Aorta (tissue), 5 donors: ENCODE data around the gene CCDC85B. TPM values are rescaled to one million over a fixed set of nuclear protein-coding genes. Genes with fewer than 3 reads are reported as not detected.

Experiments used
- ATAC-seq: fragments of 200-7000 bp; cut with Tn5 transposase; one replicate; pipeline ENCODE4 v1.9.1; 2022; ENCODE audit warnings: moderate library complexity; ENCODE audit not compliant: low FRiP score
- DNase-seq, 2 donors: peaks; one replicate each; pipeline ENCODE4 v3.0.0-alpha.2; 2020
- H3K27ac ChIP-seq, 2 donors: one replicate each; pipeline ENCODE4 v1.5.1; 2013; ENCODE audit warnings: low read length in 2 of 2, mild to moderate bottlenecking in 2 of 2, moderate library complexity in 2 of 2, control low read depth in 1 of 2, inconsistent platforms in 1 of 2, low read depth in 1 of 2
- H3K27me3 ChIP-seq, 2 donors: one replicate each; pipeline ENCODE4 v1.6.1; 2013; ENCODE audit warnings: control low read depth in 1 of 2, low read length in 1 of 2, mild to moderate bottlenecking in 1 of 2, moderate library complexity in 1 of 2; ENCODE audit not compliant: insufficient read depth in 2 of 2, control insufficient read depth in 1 of 2
- H3K36me3 ChIP-seq, 2 donors: one replicate each; pipeline ENCODE4 v1.6.1; 2013; ENCODE audit warnings: control low read depth in 1 of 2, low read length in 1 of 2, mild to moderate bottlenecking in 1 of 2; ENCODE audit not compliant: insufficient read depth in 2 of 2, control insufficient read depth in 1 of 2
- H3K4me1 ChIP-seq, 2 donors: one replicate each; pipeline ENCODE4 v1.6.1; 2013; ENCODE audit warnings: low read length in 2 of 2, control low read depth in 1 of 2, mild to moderate bottlenecking in 1 of 2, moderate library complexity in 1 of 2; ENCODE audit not compliant: insufficient read depth in 2 of 2, control insufficient read depth in 1 of 2
- H3K4me3 ChIP-seq, 2 donors: one replicate each; pipeline ENCODE4 v1.5.1; 2013; ENCODE audit warnings: low read length in 2 of 2, control low read depth in 1 of 2, mild to moderate bottlenecking in 1 of 2
- H3K9me3 ChIP-seq: one replicate; pipeline ENCODE4 v1.6.1; 2013; ENCODE audit warnings: mild to moderate bottlenecking, low read length; ENCODE audit not compliant: control insufficient read depth
- WGBS, 2 donors: extraction: QIAGEN DNeasy Blood & Tissue Kit; methylation state at CpG; one replicate each; pipeline ENCODE4 v1.1.7; 2013; 5-methylcytosine and 5-hydroxymethylcytosine counted together
- intact Hi-C, 2 donors: fragments of 100-400 bp; cut with DNase I; formaldehyde crosslinking; loops; one replicate each; pipeline versions ENCODE4 v1.14.2 to v1.15.0; 2022
- polyA plus RNA-seq, 2 donors: library from polyadenylated mRNA; stranded (reverse); fragments of 200-250 nt; gene quantifications; one replicate each; pipeline ENCODE4 v1.2.3, GENCODE V29; 2013
- total RNA-seq, 2 donors: library from RNA; stranded (reverse); fragmentation: NEBNext Ultra II Directional; extraction: Animal tissue kit (Norgen Biotek cat#: 25700); gene quantifications; one replicate each; pipeline ENCODE4 v1.2.1, GENCODE V29; 2021
- donor health status: healthy with polysubstance abuse.
- donor health status: Bipolar disorder and iron deficiency.
- donor health status: DM: no; HTN: no; CAD: no.
- donor health status: DM: no; HTN: no; CAD: no.
- donor health status: DM: yes; HTN: yes; CAD: no.

CCDC85B gene
- total and polyA plus RNA-seq, 4 donors, result 23.9 to 72.8 (median 38.5) TPM

- H3K27ac ChIP-seq, result peak overlapping the region; percentile 45 to 91
- H3K9me3 ChIP-seq, result no peaks in the 10 kb centered on the region
- DNase-seq, result no peak
- peaks cover 0 to 1% of the 10 kb centered on the region in 2 donors for H3K4me1 ChIP-seq
- no peaks in the 10 kb centered on the region for H3K36me3 ChIP-seq
- no peaks in the 10 kb centered on the region for H3K27me3 ChIP-seq
- ATAC-seq, result no peak
- H3K4me3 ChIP-seq, result no peak overlapping the region
- WGBS, 2 donors, result 51 to 56% methylated on average over 7 of the region's 7 CpGs
- intact Hi-C loops, result no loop called here
Measured at GRCh38 chr11:65916391-65916790, 25.9 kb downstream of the CCDC85B start.

GRCh38 chr11:65917077-65917433 is 26.6 kb downstream of the CCDC85B start:
- H3K4me1 ChIP-seq, result peaks cover 0 to 1% of the 10 kb centered on the region in 2 donors
- H3K4me3 ChIP-seq, result no peak overlapping the region
- intact Hi-C loops, result no loop called here
- H3K27me3 ChIP-seq, result no peaks in the 10 kb centered on the region
- 88 to 100% methylated on average over 3 of the region's 3 CpGs for WGBS, 2 donors
- DNase-seq (no peak), ATAC-seq (no peak)
- no peaks in the 10 kb centered on the region for H3K9me3 ChIP-seq
- H3K27ac ChIP-seq, result peak overlapping the region; percentile 23 to 91
- H3K36me3 ChIP-seq, result no peaks in the 10 kb centered on the region

GRCh38 chr11:65917434-65918210 is 27.1 kb downstream of the CCDC85B start:
- Histone ChIP-seq H3K27ac (peak overlapping the region; percentile 83 to 91), H3K36me3 (no peaks in the 10 kb centered on the region), H3K9me3 (no peaks in the 10 kb centered on the region), H3K4me3 (peak overlapping the region; percentile 68 to 89), H3K4me1 (peaks cover 0 to 1% of the 10 kb centered on the region in 2 donors), H3K27me3 (no peaks in the 10 kb centered on the region)
- WGBS, 2 donors, result 58 to 59% methylated on average over 35 of the region's 35 CpGs
- ATAC-seq (no peak), DNase-seq (no peak)
- intact Hi-C loops, result loop anchor here in 1 of 2 donors (2.0 kb wide), 1 partner anchor 29 kb away; the partner anchor contains the start of gene FIBP

GRCh38 chr11:65918211-65919140 is 28.0 kb downstream of the CCDC85B start, which contains the start of gene C11orf68:
C11orf68 (minus strand) TSS chr11:65919062; CDS start chr11:65919031, 31 bp downstream.
- Histone ChIP-seq H3K36me3 (no peaks in the 10 kb centered on the region), H3K27ac (peak within 1 kb of the TSS; percentile 83 to 91), H3K4me3 (peak within 1 kb of the TSS; percentile 68 to 89), H3K9me3 (no peaks in the 10 kb centered on the region), H3K27me3 (no peaks in the 10 kb centered on the region), H3K4me1 (peaks cover 0 to 1% of the 10 kb centered on the region in 2 donors)
- DNase-seq, result peak in 1 of 2 donors; percentile 66
- no peak for ATAC-seq
- intact Hi-C loops, result loop anchor here in 1 of 2 donors (1.0 to 2.0 kb wide), 3 partner anchors 30 to 60 kb away; partner anchors contain the start of genes CFL1, FIBP and SART1
- 3 to 4% methylated on average over 71 to 77 of the region's 77 CpGs for WGBS, 2 donors

- peak; percentile 99 to 100 for DNase-seq
- ATAC-seq, result peak; percentile 95
- H3K27ac ChIP-seq, result peak within 1 kb of the TSS; percentile 83 to 91
- no peaks in the 10 kb centered on the region for H3K36me3 ChIP-seq
- no peaks in the 10 kb centered on the region for H3K27me3 ChIP-seq
- WGBS, 2 donors, result 1 to 2% methylated on average over 18 to 59 of the region's 59 CpGs
- peaks cover 0 to 1% of the 10 kb centered on the region in 2 donors for H3K4me1 ChIP-seq
- no peaks in the 10 kb centered on the region for H3K9me3 ChIP-seq
- H3K4me3 ChIP-seq, result peak within 1 kb of the TSS; percentile 68 to 89
- intact Hi-C loops, result loop anchor here in 1 of 2 donors (1.0 to 2.0 kb wide), 3 partner anchors 30 to 61 kb away; partner anchors contain the start of genes CFL1, FIBP and SART1
Measured at GRCh38 chr11:65919141-65919572, 28.7 kb downstream of the CCDC85B start, which contains the start of gene DRAP1. DRAP1 (plus strand) TSS chr11:65919426; CDS start chr11:65919502, 76 bp downstream.

GRCh38 chr11:65919573-65920371 is 29.3 kb downstream of the CCDC85B start:
- DNase-seq, result peak in 1 of 2 donors; percentile 77
- intact Hi-C loops, result loop anchor here (1.0 to 5.0 kb wide), 5 partner anchors 31 to 61 kb away; partner anchors contain the start of genes FIBP (in 2 of the 2), SART1 (in 2 of the 2) and CFL1 (in 1 of the 2)
- peak overlapping the region in 1 of 2 donors; percentile 74 for H3K27ac ChIP-seq
- no peaks in the 10 kb centered on the region for H3K27me3 ChIP-seq
- peak; percentile 42 for ATAC-seq
- peaks cover 0 to 1% of the 10 kb centered on the region in 2 donors for H3K4me1 ChIP-seq
- no peaks in the 10 kb centered on the region for H3K9me3 ChIP-seq
- H3K4me3 ChIP-seq, result peak overlapping the region; percentile 51 to 64
- WGBS, 2 donors, result 0 to 1% methylated on average over 51 to 60 of the region's 60 CpGs
- H3K36me3 ChIP-seq, result no peaks in the 10 kb centered on the region

- 55 to 66% methylated on average over 15 of the region's 15 CpGs for WGBS, 2 donors
- H3K9me3 ChIP-seq, result no peaks in the 10 kb centered on the region
- H3K27ac ChIP-seq, result no peak overlapping the region
- H3K4me3 ChIP-seq, result peak overlapping the region in 1 of 2 donors; percentile 51
- no peaks in the 10 kb centered on the region for H3K27me3 ChIP-seq
- DNase-seq, result no peak
- intact Hi-C loops, result loop anchor here in 1 of 2 donors (5.0 kb wide), 2 partner anchors 33 to 42 kb away; partner anchors contain the start of genes FIBP and SART1
- no peaks in the 10 kb centered on the region for H3K36me3 ChIP-seq
- no peak for ATAC-seq
- peaks cover 0 to 1% of the 10 kb centered on the region in 2 donors for H3K4me1 ChIP-seq
Measured at GRCh38 chr11:65920372-65920802, 29.9 kb downstream of the CCDC85B start.
